Astrocyte (in vitro differentiated cells and primary cell): ENCODE measurements around the gene DYSF.

Source experiments
- CTCF ChIP-seq: IDR thresholded peaks from 2 replicates; pipeline ENCODE4 v1.5.1; 2011; ENCODE audit warnings: low read depth, mild to moderate bottlenecking, inconsistent platforms, low read length, moderate library complexity; ENCODE audit not compliant: insufficient read depth
- EZH2 ChIP-seq: IDR thresholded peaks from 2 replicates; pipeline ENCODE4 v1.6.1; 2012; ENCODE audit warnings: mild to moderate bottlenecking, low read length, inconsistent platforms; ENCODE audit not compliant: insufficient read depth

GRCh38 chr2:71559080-71559827 lies 105.9 kb downstream of the DYSF start:
- no peak for TF ChIP-seq CTCF
- TF ChIP-seq EZH2 = no peak
